ENCODE data around the gene GAB2.

DNA sequence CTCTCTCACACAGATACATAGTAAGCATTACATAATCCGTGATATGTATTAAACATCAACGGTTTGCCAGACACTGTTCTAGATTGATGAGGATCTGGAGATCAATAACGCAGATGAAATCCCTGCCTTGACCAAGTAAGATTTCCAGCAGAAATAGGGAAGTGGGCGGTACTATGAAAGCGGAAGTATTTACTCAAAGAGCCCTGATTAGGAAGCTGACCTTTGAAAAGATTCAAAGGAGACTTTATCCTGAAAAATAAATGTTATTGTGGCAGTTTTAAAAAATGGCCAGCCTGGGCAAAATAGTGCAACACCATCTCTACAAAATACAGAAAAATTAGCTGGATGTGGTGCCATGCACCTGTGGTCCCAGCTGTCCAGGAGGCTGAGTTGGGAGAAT, 26.8 kb downstream of the GAB2 start:
- TF ChIP-seq, protein P1, sequence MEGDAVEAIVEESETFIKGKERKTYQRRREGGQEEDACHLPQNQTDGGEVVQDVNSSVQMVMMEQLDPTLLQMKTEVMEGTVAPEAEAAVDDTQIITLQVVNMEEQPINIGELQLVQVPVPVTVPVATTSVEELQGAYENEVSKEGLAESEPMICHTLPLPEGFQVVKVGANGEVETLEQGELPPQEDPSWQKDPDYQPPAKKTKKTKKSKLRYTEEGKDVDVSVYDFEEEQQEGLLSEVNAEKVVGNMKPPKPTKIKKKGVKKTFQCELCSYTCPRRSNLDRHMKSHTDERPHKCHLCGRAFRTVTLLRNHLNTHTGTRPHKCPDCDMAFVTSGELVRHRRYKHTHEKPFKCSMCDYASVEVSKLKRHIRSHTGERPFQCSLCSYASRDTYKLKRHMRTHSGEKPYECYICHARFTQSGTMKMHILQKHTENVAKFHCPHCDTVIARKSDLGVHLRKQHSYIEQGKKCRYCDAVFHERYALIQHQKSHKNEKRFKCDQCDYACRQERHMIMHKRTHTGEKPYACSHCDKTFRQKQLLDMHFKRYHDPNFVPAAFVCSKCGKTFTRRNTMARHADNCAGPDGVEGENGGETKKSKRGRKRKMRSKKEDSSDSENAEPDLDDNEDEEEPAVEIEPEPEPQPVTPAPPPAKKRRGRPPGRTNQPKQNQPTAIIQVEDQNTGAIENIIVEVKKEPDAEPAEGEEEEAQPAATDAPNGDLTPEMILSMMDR (IDR thresholded peaks at IDR 0.05 in 2 of 3, conservative IDR thresholded peaks at IDR 0.05 in 1 of 3; ENCODE audit: control insufficient read depth in 2 of 3, extremely low read depth in 1 of 3, insufficient read depth in 1 of 3, low read depth in 3 of 3, low read length in 3 of 3): no peak
- TF ChIP-seq, protein P2, sequence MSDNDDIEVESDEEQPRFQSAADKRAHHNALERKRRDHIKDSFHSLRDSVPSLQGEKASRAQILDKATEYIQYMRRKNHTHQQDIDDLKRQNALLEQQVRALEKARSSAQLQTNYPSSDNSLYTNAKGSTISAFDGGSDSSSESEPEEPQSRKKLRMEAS (IDR thresholded peaks at IDR 0.05; ENCODE audit: low read depth, low read length): no peak
- TF ChIP-seq TCF7 (IDR thresholded peaks at IDR 0.05; ENCODE audit: borderline replicate concordance): no peak
- TF ChIP-seq PAX8 (IDR thresholded peaks at IDR 0.05): no peak
- no peak for TF ChIP-seq POLR2AphosphoS5 (IDR thresholded peaks at IDR 0.05; ENCODE audit: low read length)
- no peak for TF ChIP-seq RAD21 (IDR thresholded peaks at IDR 0.05; ENCODE audit: insufficient read depth, low read depth, low read length)
- TF ChIP-seq, protein P3, sequence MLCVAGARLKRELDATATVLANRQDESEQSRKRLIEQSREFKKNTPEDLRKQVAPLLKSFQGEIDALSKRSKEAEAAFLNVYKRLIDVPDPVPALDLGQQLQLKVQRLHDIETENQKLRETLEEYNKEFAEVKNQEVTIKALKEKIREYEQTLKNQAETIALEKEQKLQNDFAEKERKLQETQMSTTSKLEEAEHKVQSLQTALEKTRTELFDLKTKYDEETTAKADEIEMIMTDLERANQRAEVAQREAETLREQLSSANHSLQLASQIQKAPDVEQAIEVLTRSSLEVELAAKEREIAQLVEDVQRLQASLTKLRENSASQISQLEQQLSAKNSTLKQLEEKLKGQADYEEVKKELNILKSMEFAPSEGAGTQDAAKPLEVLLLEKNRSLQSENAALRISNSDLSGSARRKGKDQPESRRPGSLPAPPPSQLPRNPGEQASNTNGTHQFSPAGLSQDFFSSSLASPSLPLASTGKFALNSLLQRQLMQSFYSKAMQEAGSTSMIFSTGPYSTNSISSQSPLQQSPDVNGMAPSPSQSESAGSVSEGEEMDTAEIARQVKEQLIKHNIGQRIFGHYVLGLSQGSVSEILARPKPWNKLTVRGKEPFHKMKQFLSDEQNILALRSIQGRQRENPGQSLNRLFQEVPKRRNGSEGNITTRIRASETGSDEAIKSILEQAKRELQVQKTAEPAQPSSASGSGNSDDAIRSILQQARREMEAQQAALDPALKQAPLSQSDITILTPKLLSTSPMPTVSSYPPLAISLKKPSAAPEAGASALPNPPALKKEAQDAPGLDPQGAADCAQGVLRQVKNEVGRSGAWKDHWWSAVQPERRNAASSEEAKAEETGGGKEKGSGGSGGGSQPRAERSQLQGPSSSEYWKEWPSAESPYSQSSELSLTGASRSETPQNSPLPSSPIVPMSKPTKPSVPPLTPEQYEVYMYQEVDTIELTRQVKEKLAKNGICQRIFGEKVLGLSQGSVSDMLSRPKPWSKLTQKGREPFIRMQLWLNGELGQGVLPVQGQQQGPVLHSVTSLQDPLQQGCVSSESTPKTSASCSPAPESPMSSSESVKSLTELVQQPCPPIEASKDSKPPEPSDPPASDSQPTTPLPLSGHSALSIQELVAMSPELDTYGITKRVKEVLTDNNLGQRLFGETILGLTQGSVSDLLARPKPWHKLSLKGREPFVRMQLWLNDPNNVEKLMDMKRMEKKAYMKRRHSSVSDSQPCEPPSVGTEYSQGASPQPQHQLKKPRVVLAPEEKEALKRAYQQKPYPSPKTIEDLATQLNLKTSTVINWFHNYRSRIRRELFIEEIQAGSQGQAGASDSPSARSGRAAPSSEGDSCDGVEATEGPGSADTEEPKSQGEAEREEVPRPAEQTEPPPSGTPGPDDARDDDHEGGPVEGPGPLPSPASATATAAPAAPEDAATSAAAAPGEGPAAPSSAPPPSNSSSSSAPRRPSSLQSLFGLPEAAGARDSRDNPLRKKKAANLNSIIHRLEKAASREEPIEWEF (IDR thresholded peaks at IDR 0.05; ENCODE audit: insufficient replicate concordance, low read depth, low read length): no peak
- no peak for TF ChIP-seq SMC3 (IDR thresholded peaks at IDR 0.05; ENCODE audit: borderline replicate concordance, low read length)
- no peak for TF ChIP-seq POLR2A (IDR thresholded peaks at IDR 0.05; ENCODE audit: low read depth, low read length)
